GM18505 (cell line): ENCODE data around the gene ADSS1.
"Not testable (repeated sequence)": the region's sequence is repeated elsewhere in the genome, so short reads cannot be mapped to it uniquely, and the experiment has no call there.

ENCODE experiments used
- ATAC-seq: cut with Tn5 transposase; IDR thresholded peaks from one replicate; pipeline ENCODE4 v1.9.1; 2021; ENCODE audit not compliant: unreplicated experiment
- POLR2A ChIP-seq: IDR thresholded peaks from 4 replicates; pipeline ENCODE4 v1.6.1; 2011; ENCODE audit warnings: borderline replicate concordance; ENCODE audit not compliant: insufficient read depth, insufficient read length; ENCODE audit errors: extremely low read depth

Gene ADSS1

GRCh38 chr14:104741108-104741802 is 17.2 kb downstream of the ADSS1 start:
- ATAC-seq: no peak

GRCh38 chr14:104741803-104742251 is 17.8 kb downstream of the ADSS1 start:
- no peak for TF ChIP-seq POLR2A
- ATAC-seq: no peak

More at GRCh38 chr14:104741108-104741802, 17.2 kb downstream of the ADSS1 start:
- no peak for TF ChIP-seq POLR2A

GRCh38 chr14:104742586-104743455 is 18.8 kb downstream of the ADSS1 start:
- ATAC-seq: no peak
- TF ChIP-seq POLR2A: no peak

- TF ChIP-seq POLR2A: no peak
- ATAC-seq: no peak
These were observed 19.7 kb downstream of the ADSS1 start for GRCh38 chr14:104743461-104744380.

- no peak for ATAC-seq
- TF ChIP-seq POLR2A: no peak
These were observed 20.5 kb downstream of the ADSS1 start for GRCh38 chr14:104744484-104744883.

GRCh38 chr14:104745431-104745830 is 21.4 kb downstream of the ADSS1 start:
- no peak for ATAC-seq
- no peak for TF ChIP-seq POLR2A

- no peak for TF ChIP-seq POLR2A
- no peak for ATAC-seq
These were observed 22.1 kb downstream of the ADSS1 start for GRCh38 chr14:104746071-104746545.

GRCh38 chr14:104746934-104747481 is 23.0 kb downstream of the ADSS1 start:
- no peak for TF ChIP-seq POLR2A
- ATAC-seq: no peak

GRCh38 chr14:104747876-104748275 is 23.8 kb downstream of the ADSS1 start:
- no peak for ATAC-seq
- no peak for TF ChIP-seq POLR2A

GRCh38 chr14:104749111-104749649 is 25.2 kb downstream of the ADSS1 start:
- no peak for TF ChIP-seq POLR2A
- ATAC-seq: no peak

- no peak for ATAC-seq
- no peak for TF ChIP-seq POLR2A
These were observed 26.2 kb downstream of the ADSS1 start for GRCh38 chr14:104750056-104750752.

GRCh38 chr14:104750753-104751057 is 26.7 kb downstream of the ADSS1 start:
- not testable (repeated sequence) for ATAC-seq
